ENCODE data around the gene NYAP2.

Gene NYAP2

GRCh38 chr2:225559072-225559415 lies 159.5 kb downstream of the NYAP2 start:
- no peak for DNase-seq (ENCODE audit: low read depth)

GRCh38 chr2:225566798-225567197 lies 167.3 kb downstream of the NYAP2 start:
- DNase-seq (ENCODE audit: low read depth), result no peak

GRCh38 chr2:225569995-225570394 lies 170.5 kb downstream of the NYAP2 start:
- no peak for DNase-seq (ENCODE audit: low read depth)

- no peak for DNase-seq (ENCODE audit: low read depth)
Observed at GRCh38 chr2:225573603-225574002, 174.1 kb downstream of the NYAP2 start.

- DNase-seq (ENCODE audit: low read depth), result no peak
Observed at GRCh38 chr2:225574582-225575138, 175.2 kb downstream of the NYAP2 start.

GRCh38 chr2:225581135-225581534 lies 181.6 kb downstream of the NYAP2 start:
- no peak for DNase-seq (ENCODE audit: low read depth)

GRCh38 chr2:225581906-225582305 lies 182.4 kb downstream of the NYAP2 start:
- no peak for DNase-seq (ENCODE audit: low read depth)

GRCh38 chr2:225582355-225583116 lies 183.0 kb downstream of the NYAP2 start:
- no peak for DNase-seq (ENCODE audit: low read depth)

- DNase-seq (ENCODE audit: low read depth), result no peak
Observed at GRCh38 chr2:225584796-225585195, 185.3 kb downstream of the NYAP2 start.

- no peak for DNase-seq (ENCODE audit: low read depth)
Observed at GRCh38 chr2:225590932-225591331, 191.4 kb downstream of the NYAP2 start.

GRCh38 chr2:225597911-225598310 lies 198.4 kb downstream of the NYAP2 start:
- peak; percentile 83 for DNase-seq (ENCODE audit: low read depth)

- peak; percentile 17 for DNase-seq (ENCODE audit: low read depth)
Observed at GRCh38 chr2:225598426-225598825, 198.9 kb downstream of the NYAP2 start.

- peak; percentile 18 for DNase-seq (ENCODE audit: low read depth)
Observed at GRCh38 chr2:225598897-225599296, 199.4 kb downstream of the NYAP2 start.

GRCh38 chr2:225599856-225600255 lies 200.3 kb downstream of the NYAP2 start:
- DNase-seq (ENCODE audit: low read depth), result no peak

- no peak for DNase-seq (ENCODE audit: low read depth)
Observed at GRCh38 chr2:225600444-225600843, 200.9 kb downstream of the NYAP2 start.

GRCh38 chr2:225600865-225601264 lies 201.4 kb downstream of the NYAP2 start:
- DNase-seq (ENCODE audit: low read depth), result no peak

- no peak for DNase-seq (ENCODE audit: low read depth)
Observed at GRCh38 chr2:225602205-225602604, 202.7 kb downstream of the NYAP2 start.

GRCh38 chr2:225608136-225608535 lies 208.6 kb downstream of the NYAP2 start:
- DNase-seq (ENCODE audit: low read depth), result no peak

- DNase-seq (ENCODE audit: low read depth), result no peak
Observed at GRCh38 chr2:225612636-225613035, 213.1 kb downstream of the NYAP2 start.

GRCh38 chr2:225614915-225615314 lies 215.4 kb downstream of the NYAP2 start:
- DNase-seq (ENCODE audit: low read depth), result no peak

- DNase-seq (ENCODE audit: low read depth), result no peak
Observed at GRCh38 chr2:225615514-225615913, 216.0 kb downstream of the NYAP2 start.

- no peak for DNase-seq (ENCODE audit: low read depth)
Observed at GRCh38 chr2:225616372-225616771, 216.9 kb downstream of the NYAP2 start.

- DNase-seq (ENCODE audit: low read depth), result no peak
Observed at GRCh38 chr2:225616848-225617247, 217.3 kb downstream of the NYAP2 start.

- DNase-seq (ENCODE audit: low read depth), result no peak
Observed at GRCh38 chr2:225620227-225620626, 220.7 kb downstream of the NYAP2 start.
